GM19438 (cell line): ENCODE results near the gene PRR20E.
"Not testable (repeated sequence)": the region's sequence is repeated elsewhere in the genome, so short reads cannot be mapped to it uniquely, and the experiment has no call there.

Source experiments
- ATAC-seq: cut with Tn5 transposase; IDR thresholded peaks from one replicate; pipeline ENCODE4 v1.9.1; 2021; ENCODE audit warnings: low read depth; ENCODE audit not compliant: unreplicated experiment

PRR20E gene

DNA sequence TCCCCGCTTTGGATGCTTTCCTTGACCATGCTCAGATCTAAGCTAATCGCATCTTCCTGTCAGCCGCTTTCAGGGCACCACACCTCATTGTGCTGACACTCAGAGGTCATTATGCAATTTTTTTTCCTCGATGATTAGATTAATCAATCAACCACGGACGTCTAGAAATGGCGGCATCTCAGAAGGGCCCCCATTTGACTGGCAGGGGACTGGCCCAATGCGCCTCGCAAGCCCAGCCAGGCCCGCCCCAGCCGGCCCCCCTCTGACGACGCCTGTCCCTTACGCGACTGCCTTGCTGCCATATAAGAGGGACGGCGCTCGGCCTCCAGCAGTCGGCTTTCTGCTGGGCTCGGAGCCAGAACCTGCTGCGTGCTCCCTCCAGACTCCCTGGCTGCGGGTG is at the start of gene PRR20E:
Gene PRR20E, plus strand, starts transcription at position 301 of the 400 bp plus-strand sequence. CDS start 387 bp downstream, outside the sequence.
- ATAC-seq = not testable (repeated sequence)

DNA sequence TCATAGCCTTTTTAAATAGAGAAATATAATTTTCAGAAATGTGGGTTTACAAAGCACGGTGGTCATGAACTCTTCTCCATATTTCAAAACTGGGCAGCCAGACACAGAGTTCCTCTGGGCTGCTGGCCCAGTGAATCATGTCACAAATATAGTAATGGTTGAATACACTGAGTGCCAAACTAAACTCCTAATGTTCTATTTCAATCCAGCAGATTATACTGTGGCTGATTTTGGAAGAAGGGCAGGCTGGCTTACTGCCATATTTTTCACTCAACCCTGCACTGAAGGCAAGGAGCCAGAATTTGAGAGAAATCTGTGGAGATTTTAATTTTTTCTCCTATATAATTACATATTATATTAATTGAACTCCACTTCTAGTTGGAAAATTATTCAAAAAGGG is 43.3 kb upstream of the PRR20E start:
- no peak for ATAC-seq

DNA sequence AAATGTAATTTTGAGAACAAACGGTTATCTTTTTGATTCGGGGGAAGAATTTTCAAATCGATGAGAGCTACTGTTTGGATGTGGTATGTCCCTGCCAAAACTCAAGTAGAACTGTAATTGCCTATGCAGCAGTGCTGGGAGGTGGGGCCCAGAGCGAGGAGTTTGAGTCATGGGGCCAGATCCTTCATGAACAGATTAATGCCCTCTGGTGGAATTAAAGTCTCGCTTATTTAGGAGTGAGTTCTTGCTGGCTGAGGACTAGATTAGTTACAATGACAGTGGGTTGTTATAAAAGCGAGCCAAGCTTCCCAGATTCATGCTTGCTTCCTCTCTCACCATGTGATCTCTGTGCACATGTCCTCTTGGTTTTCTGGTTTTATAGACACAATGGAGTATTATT is 38.1 kb upstream of the PRR20E start:
- no peak for ATAC-seq

DNA sequence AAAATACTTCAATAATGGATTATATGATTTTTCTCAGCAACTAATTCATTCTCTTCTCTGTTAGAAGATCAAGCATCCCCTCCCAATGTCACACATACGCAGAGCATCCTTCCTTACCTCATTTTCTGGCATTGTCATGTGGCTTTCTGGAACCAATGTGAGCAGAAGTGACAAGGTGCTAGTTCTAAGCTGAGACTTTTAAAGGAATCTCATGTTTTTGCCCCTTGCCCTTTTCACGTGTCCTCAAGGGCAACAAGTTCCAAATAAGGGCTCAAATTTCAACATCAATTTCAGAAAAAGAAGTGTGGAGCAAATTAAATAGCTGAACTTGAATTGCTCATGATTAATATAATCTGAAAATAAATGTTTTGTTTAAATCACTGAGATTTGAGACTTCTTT is 30.9 kb upstream of the PRR20E start:
- no peak for ATAC-seq

- ATAC-seq = no peak
These were observed 29.4 kb upstream of the PRR20E start for GRCh38 chr13:57137585-57137984.

GRCh38 chr13:57138988-57139387 is 28.0 kb upstream of the PRR20E start:
- ATAC-seq = no peak

DNA sequence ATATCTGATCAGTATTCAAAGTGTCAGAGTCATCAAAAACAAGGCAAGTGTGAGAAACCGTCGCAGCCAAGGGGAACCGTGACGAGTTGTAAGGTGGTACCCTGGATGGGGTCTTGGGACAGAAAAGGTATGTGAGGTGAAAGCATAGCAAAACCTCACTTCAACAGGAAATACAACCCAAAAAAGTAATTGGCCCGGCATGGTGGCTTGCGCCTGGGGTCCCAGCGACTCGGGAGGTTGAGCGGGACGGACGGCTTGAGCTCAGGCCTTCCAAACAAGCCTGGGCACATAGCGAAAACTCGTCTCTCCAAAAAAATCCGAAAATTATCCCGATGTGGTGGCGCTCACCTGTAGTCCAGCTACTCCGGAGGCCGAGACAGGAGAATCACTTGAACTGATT is 27.2 kb upstream of the PRR20E start:
- not testable (repeated sequence) for ATAC-seq

- not testable (repeated sequence) for ATAC-seq
These were observed 26.6 kb upstream of the PRR20E start, which contains the start of gene PRR20A for GRCh38 chr13:57140235-57140968. Gene PRR20A, plus strand, starts transcription at chr13:57140918. Its CDS starts 387 bp downstream, at chr13:57141305.

DNA sequence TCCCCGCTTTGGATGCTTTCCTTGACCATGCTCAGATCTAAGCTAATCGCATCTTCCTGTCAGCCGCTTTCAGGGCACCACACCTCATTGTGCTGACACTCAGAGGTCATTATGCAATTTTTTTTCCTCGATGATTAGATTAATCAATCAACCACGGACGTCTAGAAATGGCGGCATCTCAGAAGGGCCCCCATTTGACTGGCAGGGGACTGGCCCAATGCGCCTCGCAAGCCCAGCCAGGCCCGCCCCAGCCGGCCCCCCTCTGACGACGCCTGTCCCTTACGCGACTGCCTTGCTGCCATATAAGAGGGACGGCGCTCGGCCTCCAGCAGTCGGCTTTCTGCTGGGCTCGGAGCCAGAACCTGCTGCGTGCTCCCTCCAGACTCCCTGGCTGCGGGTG is 19.8 kb upstream of the PRR20E start, which contains the start of gene PRR20B:
Gene PRR20B, plus strand, starts transcription at position 301 of the 400 bp plus-strand sequence. CDS start 387 bp downstream, outside the sequence.
- ATAC-seq = not testable (repeated sequence)

GRCh38 chr13:57148106-57148505 is 18.9 kb upstream of the PRR20E start:
- not testable (repeated sequence) for ATAC-seq

DNA sequence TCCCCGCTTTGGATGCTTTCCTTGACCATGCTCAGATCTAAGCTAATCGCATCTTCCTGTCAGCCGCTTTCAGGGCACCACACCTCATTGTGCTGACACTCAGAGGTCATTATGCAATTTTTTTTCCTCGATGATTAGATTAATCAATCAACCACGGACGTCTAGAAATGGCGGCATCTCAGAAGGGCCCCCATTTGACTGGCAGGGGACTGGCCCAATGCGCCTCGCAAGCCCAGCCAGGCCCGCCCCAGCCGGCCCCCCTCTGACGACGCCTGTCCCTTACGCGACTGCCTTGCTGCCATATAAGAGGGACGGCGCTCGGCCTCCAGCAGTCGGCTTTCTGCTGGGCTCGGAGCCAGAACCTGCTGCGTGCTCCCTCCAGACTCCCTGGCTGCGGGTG is 13.2 kb upstream of the PRR20E start, which contains the start of gene PRR20C:
Gene PRR20C, plus strand, starts transcription at position 301 of the 400 bp plus-strand sequence. CDS start 387 bp downstream, outside the sequence.
- ATAC-seq = not testable (repeated sequence)

GRCh38 chr13:57160332-57160731 is 6.7 kb upstream of the PRR20E start, which contains the start of gene PRR20D:
Gene PRR20D, plus strand, starts transcription at chr13:57160632. Its CDS starts 387 bp downstream, at chr13:57161019.
- ATAC-seq = not testable (repeated sequence)

GRCh38 chr13:57191667-57192066 is 24.7 kb downstream of the PRR20E start:
- no peak for ATAC-seq

GRCh38 chr13:57212989-57213388 is 46.0 kb downstream of the PRR20E start:
- ATAC-seq = no peak
